Measurements from ENCODE around the gene LY86.

The LY86 gene

DNA sequence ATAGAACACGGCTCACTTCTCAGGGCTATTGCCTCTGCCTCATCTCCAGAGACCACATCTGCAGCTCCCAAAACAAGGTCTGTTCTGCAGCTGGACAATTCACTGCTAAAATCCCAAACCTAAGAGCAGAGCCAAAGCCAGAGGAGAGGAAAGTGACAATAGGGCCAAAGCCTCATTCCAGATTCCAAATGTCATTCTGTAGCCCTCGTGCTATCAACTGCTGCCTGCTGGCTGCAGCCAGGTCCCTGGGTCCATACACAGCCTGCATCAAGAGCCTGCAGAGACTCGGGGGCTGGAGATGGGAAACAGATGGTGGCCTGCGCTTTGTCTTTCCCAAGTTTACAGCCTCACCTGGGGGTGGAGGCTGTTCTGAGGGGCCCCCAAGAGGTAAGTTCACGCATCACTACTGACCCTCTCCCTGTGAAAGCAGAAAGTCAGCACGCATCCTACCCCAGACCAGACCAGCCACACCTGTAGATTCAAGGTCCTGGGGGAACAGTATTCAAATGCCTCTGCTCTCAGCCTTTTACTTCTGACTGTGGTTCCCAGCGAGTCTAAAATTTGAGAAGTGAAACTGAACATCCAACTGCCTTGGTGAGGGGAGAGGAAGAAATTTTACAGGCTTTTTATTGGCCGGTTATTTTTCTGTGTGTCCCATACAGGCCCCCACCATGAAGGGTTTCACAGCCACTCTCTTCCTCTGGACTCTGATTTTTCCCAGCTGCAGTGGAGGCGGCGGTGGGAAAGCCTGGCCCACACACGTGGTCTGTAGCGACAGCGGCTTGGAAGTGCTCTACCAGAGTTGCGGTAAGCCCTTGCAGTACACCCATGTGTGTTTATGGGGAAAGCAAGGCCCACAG is at the start of gene LY86:
LY86 (plus strand) TSS at position 657 of the 860 bp plus-strand sequence; CDS start at position 672, 15 bp downstream.
- DNase-seq, result no peak

- no peak for DNase-seq
Measured at GRCh38 chr6:6539036-6539435, 49.5 kb upstream of the LY86 start.

GRCh38 chr6:6542357-6542756 is 46.2 kb upstream of the LY86 start:
- DNase-seq, result no peak

- DNase-seq, result no peak
Measured at GRCh38 chr6:6543181-6543879, 45.2 kb upstream of the LY86 start.

- no peak for DNase-seq
Measured at GRCh38 chr6:6545616-6546317, 42.8 kb upstream of the LY86 start.

DNA sequence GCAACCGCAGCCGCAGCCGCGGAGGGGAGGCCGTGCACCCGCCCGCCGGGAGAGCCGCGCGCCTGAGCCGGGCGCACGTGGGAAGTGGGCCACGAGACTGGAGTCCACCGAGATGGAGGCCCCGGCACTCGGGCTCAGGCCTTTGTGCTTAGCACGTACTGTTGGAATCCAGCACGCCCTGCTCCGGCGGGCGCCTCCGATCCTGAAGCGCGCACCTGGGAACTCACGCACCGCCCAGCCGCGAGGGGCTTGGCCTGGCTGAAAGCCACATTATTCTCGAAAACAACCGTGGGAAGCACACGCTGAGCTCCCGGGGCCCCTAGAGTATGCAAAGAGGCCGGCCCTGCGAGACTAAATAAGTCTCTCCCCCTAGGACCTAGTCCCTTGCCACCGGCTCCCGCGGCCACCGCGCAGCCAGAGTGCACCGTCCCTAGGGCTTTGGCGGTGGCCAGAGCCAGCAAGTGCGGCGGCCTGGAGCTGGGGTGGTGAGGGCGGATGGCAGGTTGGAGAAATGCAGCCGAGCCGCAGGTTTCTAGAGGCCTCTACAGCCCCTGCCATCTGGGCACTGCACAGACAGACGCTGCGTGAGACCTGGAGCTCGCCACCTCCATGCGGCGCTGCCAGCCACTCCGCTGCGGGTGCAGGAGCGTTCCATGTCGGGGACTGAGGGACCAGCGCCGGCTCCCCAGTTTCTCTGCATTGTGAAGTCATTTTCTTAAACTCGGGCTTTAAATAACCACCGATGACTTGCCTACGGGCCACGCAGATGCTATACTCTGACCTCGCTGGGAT is 42.0 kb upstream of the LY86 start:
- no peak for DNase-seq

DNA sequence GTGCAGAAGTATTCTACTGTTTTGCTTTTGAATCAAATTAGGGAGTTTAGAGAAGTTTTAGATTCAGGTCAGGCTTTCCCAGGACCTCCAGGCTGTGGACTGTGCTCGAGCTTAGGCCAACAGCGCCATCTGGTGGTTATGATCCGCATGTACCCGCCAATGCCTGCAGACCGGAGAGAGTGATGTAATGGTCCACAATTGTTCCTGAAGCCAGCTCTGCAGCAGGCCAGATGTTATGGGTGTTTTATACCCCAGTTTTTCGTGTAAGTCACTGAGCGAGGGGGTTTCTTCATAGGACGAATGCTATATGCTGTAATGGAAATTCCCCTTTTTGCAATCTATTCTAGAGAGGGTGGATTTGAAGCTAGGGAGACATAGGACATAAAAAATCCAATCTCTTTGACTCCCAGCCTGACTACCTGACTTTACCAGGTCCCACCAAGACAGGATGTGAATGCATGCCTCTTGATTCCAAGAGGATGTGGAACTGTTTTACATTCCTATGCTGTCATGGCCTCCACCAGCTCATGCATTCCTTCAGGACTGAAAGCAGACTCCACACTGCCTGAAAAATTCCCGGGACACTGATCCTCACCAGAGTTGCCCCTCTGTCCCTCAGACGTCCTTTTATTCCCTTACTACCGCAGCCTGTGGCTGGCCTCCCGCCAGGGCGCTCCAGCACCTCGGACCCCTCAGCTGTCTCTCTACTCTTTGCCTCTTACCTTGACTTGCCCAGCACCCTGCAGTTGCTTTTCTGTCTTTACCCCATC is 41.2 kb upstream of the LY86 start:
- peak; percentile 42 for DNase-seq

GRCh38 chr6:6556161-6556737 is 32.3 kb upstream of the LY86 start:
- no peak for DNase-seq

- no peak for DNase-seq
Measured at GRCh38 chr6:6556738-6557503, 31.6 kb upstream of the LY86 start.

DNA sequence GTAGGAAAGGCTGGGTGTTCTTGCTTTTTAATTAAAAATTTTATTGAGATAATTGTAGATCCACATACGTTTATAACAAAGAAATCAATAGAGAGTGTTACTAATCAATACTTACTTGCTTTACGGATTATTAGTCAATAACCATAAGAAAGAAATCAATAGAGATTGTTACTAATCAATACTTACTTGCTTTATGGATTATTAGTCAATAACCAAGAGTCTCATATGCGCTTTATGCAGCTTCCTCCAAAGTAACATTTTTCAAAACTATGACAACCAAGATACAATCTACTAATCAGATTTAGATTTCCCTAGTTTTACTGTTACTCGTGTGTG is 31.0 kb upstream of the LY86 start:
- DNase-seq, result no peak

GRCh38 chr6:6557886-6558285 is 30.6 kb upstream of the LY86 start:
- no peak for DNase-seq

DNA sequence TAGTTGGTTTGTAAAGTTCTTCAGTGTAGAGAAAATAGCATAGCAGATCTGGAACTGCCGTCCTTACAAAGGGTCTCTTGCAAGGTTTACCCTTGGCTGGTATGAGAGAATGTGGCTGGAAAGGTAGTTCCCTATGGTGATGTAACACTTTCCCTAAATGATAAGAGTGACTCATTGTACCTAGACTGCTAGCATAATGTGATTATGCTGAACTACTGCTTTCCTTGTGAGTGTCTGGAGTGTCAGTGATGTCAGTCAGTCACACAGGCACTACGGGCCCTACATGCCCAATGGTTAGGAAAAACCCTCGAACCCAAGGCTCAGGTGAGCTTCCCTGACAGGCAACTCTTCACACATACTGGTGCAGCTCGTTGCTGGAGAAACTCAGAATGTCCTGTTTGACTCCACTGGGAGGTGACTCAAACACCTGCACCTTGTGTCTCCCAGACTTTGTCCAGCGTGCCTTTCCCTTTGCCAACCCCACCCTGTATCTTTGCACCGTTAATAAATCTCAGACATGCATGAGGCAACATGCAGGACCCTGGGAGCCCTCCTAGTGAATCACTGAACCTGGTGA is 28.4 kb upstream of the LY86 start:
- DNase-seq, result no peak

GRCh38 chr6:6560909-6561308 is 27.6 kb upstream of the LY86 start:
- DNase-seq, result no peak

- no peak for DNase-seq
Measured at GRCh38 chr6:6564154-6564553, 24.4 kb upstream of the LY86 start.

DNA sequence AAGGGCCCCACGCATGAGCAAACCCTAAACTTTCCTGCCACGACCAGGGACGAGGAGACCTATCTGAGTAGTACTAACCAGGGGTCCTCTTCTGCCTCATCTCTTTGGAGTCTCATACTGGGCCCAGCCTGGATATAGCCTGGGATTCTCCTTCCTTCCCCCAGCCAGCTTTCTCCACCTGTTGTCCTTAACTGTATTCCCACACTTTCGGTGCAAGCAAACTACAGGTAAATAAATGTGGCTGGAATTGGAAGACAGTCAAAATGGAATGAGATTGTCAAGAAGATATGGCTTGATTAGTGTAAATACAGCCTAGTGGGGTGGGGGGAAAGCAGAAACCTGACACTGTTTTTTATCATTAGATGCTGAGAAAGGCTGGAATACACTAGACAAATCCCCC is 23.5 kb upstream of the LY86 start:
- no peak for DNase-seq

GRCh38 chr6:6565488-6565887 is 23.0 kb upstream of the LY86 start:
- DNase-seq, result no peak

DNA sequence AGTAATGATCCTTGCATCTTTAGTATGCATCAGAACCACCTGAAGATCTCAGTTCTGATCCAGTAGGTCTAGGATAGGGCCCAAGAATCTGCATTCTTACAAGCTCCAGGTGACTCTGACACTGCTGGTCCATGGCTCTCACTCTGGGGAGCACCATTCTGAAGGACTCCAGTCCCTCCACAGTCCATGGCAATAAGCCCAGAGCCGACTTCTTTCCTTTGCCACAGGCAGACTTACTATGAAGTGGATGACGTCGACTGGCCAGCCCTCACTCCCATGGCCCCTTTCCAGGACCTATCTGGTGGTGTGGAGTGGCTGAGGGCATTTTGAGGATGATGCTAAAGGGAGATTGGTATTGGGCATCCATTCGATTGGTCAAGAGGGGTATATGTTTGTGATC is 21.8 kb upstream of the LY86 start:
- no peak for DNase-seq

- DNase-seq, result no peak
Measured at GRCh38 chr6:6569096-6569810, 19.3 kb upstream of the LY86 start.

- no peak for DNase-seq
Measured at GRCh38 chr6:6569811-6570164, 18.7 kb upstream of the LY86 start.
